HCT116 (cell line): ENCODE data around the gene URAD. TPM values are rescaled to one million over a fixed set of nuclear protein-coding genes. Genes with fewer than 3 reads are reported as not detected.
A peak's percentile ranks its signal among the peaks of the same experiment; 100 is the strongest.

Experiments
- ATAC-seq: fragments of 200-7000 bp; cut with Tn5 transposase; 2 replicates; pipeline ENCODE4 v1.9.1; 2020; ENCODE audit warnings: mild to moderate bottlenecking, moderate library complexity
- BruUV-seq: library from RNA; stranded (reverse); fragments of 400-500 nt; replicated peaks from 2 replicates; lab custom pipeline; 2021; lab: Mats Ljungman, UMichigan
- CTCF ChIA-PET: fragments of 300-600 bp; sonication (Branson Sonifier 250); formaldehyde crosslinking; loops from one replicate; lab custom pipeline; 2021; ENCODE audit warnings: antibody characterized with exemption; lab: Charles Lee
- POLR2A ChIA-PET: fragments of 300-600, 350-600 bp; sonication (Branson Sonifier 250); formaldehyde crosslinking; loops from one replicate; lab custom pipeline; 2021; ENCODE audit warnings: antibody characterized with exemption; lab: Charles Lee
- RAD21 ChIA-PET, 2 experiments: fragments of 300-600 bp; sonication (Branson Sonifier 250); formaldehyde crosslinking; loops; one replicate each; lab custom pipeline; 2023; ENCODE audit warnings: low total read pairs in 2 of 2; ENCODE audit not compliant: uncharacterized antibody in 2 of 2, unreplicated experiment in 2 of 2, low non-redundant PET in 1 of 2; lab: Charles Lee
- DNase-seq: peaks from one replicate; pipeline ENCODE4 v3.0.0-alpha.2; 2010; ENCODE audit warnings: low read depth, low spot score
- H2AFZ ChIP-seq: fragments of 200-600 bp; shearing (Covaris generic), sonication (generic); 2 replicates; pipeline ENCODE4 v1.6.1; 2017; ENCODE audit warnings: low read depth, mixed run types, mixed read lengths, antibody characterized with exemption, low read length; ENCODE audit not compliant: poor library complexity, severe bottlenecking
- H3K27ac ChIP-seq: 2 replicates; pipeline ENCODE4 v1.5.1; 2012; ENCODE audit warnings: low read depth, low read length
- H3K27me3 ChIP-seq: fragments of 200-600 bp; sonication (generic); 2 replicates; pipeline ENCODE4 v1.6.1; 2016; ENCODE audit warnings: mixed run types, low read length, mixed read lengths; ENCODE audit not compliant: insufficient read depth
- H3K36me3 ChIP-seq, 2 experiments: fragments of 200-500 bp in 1 of 2; fragments of 200-600 bp in 1 of 2; sonication (Bioruptor generic) in 1 of 2; sonication (generic) in 1 of 2; 2 replicates each; pipeline versions ENCODE4 v1.5.1 to v1.6.1; 2014 to 2016; ENCODE audit warnings: low read length in 2 of 2, inconsistent platforms in 1 of 2, mixed read lengths in 1 of 2, mixed run types in 1 of 2; ENCODE audit not compliant: insufficient read depth in 2 of 2, control insufficient read depth in 1 of 2
- H3K4me1 ChIP-seq, 2 experiments: fragments of 200-600 bp in 1 of 2; sonication (generic) in 1 of 2; 2 replicates each; pipeline versions ENCODE4 v1.5.1 to v1.6.1; 2012 to 2017; ENCODE audit warnings: low read length in 2 of 2, inconsistent platforms in 1 of 2, mild to moderate bottlenecking in 1 of 2, mixed read lengths in 1 of 2, mixed run types in 1 of 2, moderate library complexity in 1 of 2; ENCODE audit not compliant: insufficient read depth in 2 of 2, control insufficient read depth in 1 of 2
- H3K4me2 ChIP-seq: fragments of 200-600 bp; sonication (generic); 2 replicates; pipeline ENCODE4 v1.6.1; 2017; ENCODE audit warnings: mixed run types, low read length, mixed read lengths
- H3K4me3 ChIP-seq, 2 experiments: fragments of 200-600 bp in 1 of 2; sonication (generic) in 1 of 2; replicated peaks in 1 of 2; 2 replicates each; pipeline ENCODE4 v1.5.1; 2011 to 2016; ENCODE audit warnings: low read length in 2 of 2, control low read depth in 1 of 2, low read depth in 1 of 2, mild to moderate bottlenecking in 1 of 2, mixed read lengths in 1 of 2, mixed run types in 1 of 2
- H3K79me2 ChIP-seq: fragments of 200-600 bp; sonication (generic); 2 replicates; pipeline ENCODE4 v1.6.1; 2017; ENCODE audit warnings: mild to moderate bottlenecking, mixed run types, low read length, moderate library complexity, mixed read lengths; ENCODE audit not compliant: insufficient read depth
- H3K9ac ChIP-seq: fragments of 200-600 bp; sonication (generic); 2 replicates; pipeline ENCODE4 v1.6.1; 2016; ENCODE audit warnings: low read length, mixed read lengths
- H3K9me2 ChIP-seq: fragments of 200-600 bp; sonication (generic), shearing (Covaris generic); 2 replicates; pipeline ENCODE4 v1.6.1; 2017; ENCODE audit warnings: mixed run types, mild to moderate bottlenecking, moderate library complexity; ENCODE audit not compliant: insufficient read depth
- H3K9me3 ChIP-seq, 2 experiments: fragments of 200-500 bp in 1 of 2; fragments of 200-600 bp in 1 of 2; sonication (Bioruptor generic) in 1 of 2; sonication (generic) in 1 of 2; 2 replicates each; pipeline ENCODE4 v1.6.1; 2014 to 2017; ENCODE audit warnings: low read length in 2 of 2, mixed read lengths in 2 of 2, inconsistent platforms in 1 of 2, low read depth in 1 of 2, mild to moderate bottlenecking in 1 of 2, mixed run types in 1 of 2, moderate library complexity in 1 of 2; ENCODE audit not compliant: control insufficient read depth in 1 of 2, insufficient read depth in 1 of 2
- H4K20me1 ChIP-seq: fragments of 200-600 bp; sonication (generic), shearing (Covaris generic); 2 replicates; pipeline ENCODE4 v1.6.1; 2017; ENCODE audit warnings: mixed run types, mild to moderate bottlenecking, moderate library complexity; ENCODE audit not compliant: insufficient read depth
- CBX3 ChIP-seq: IDR thresholded peaks from 2 replicates; pipeline ENCODE4 v1.6.1; 2012; ENCODE audit warnings: low read depth
- CTCF ChIP-seq, 3 experiments: fragments of 200-600 bp in 1 of 3; sonication (generic) in 1 of 3; IDR thresholded peaks in 2 of 3; conservative IDR thresholded peaks in 1 of 3; 2 replicates each; pipeline ENCODE4 v1.5.1; 2012 to 2017; ENCODE audit warnings: low read depth in 2 of 3, low read length in 2 of 3, antibody characterized with exemption in 1 of 3, borderline replicate concordance in 1 of 3, control low read depth in 1 of 3, mild to moderate bottlenecking in 1 of 3, mixed read lengths in 1 of 3, mixed run types in 1 of 3, moderate library complexity in 1 of 3; ENCODE audit not compliant: insufficient read depth in 1 of 3
- EGR1 ChIP-seq: IDR thresholded peaks from 2 replicates; pipeline ENCODE4 v1.6.1; 2012; ENCODE audit warnings: low read depth
- EZH2phosphoT487 ChIP-seq: fragments of 200-600 bp; IDR thresholded peaks from 2 replicates; pipeline ENCODE4 v1.6.1; 2018; ENCODE audit warnings: antibody characterized with exemption, borderline replicate concordance
- FOSL1 ChIP-seq: IDR thresholded peaks from 2 replicates; pipeline ENCODE4 v1.6.1; 2012; ENCODE audit warnings: low read depth
- JUND ChIP-seq: IDR thresholded peaks from 2 replicates; pipeline ENCODE4 v1.6.1; 2012
- MAX ChIP-seq: IDR thresholded peaks from 2 replicates; pipeline ENCODE4 v1.6.1; 2012
- POLR2A ChIP-seq: IDR thresholded peaks from 2 replicates; pipeline ENCODE4 v1.7.0; 2011; ENCODE audit warnings: borderline replicate concordance; ENCODE audit not compliant: insufficient read depth, insufficient read length; ENCODE audit errors: extremely low read depth
- POLR2AphosphoS5 ChIP-seq: IDR thresholded peaks from 2 replicates; pipeline ENCODE4 v1.6.1; 2011; ENCODE audit warnings: mild to moderate bottlenecking, low read depth, low read length, moderate library complexity
- SIN3A ChIP-seq: IDR thresholded peaks from 2 replicates; pipeline ENCODE4 v1.6.1; 2012; ENCODE audit warnings: low read depth
- SRF ChIP-seq: IDR thresholded peaks from 2 replicates; pipeline ENCODE4 v1.6.1; 2012; ENCODE audit warnings: low read depth
- TCF7L2 ChIP-seq: IDR thresholded peaks from 2 replicates; pipeline ENCODE4 v1.7.0; 2011; ENCODE audit warnings: borderline replicate concordance, inconsistent platforms; ENCODE audit not compliant: insufficient read depth, insufficient read length; ENCODE audit errors: extremely low read depth
- ZBTB33 ChIP-seq: IDR thresholded peaks from 2 replicates; pipeline ENCODE4 v1.6.1; 2011; ENCODE audit warnings: mild to moderate bottlenecking, low read length, moderate library complexity; ENCODE audit not compliant: insufficient replicate concordance; ENCODE audit errors: extremely low read depth
- ZNF274 ChIP-seq: fragments of 200-500 bp; sonication (Bioruptor generic); IDR thresholded peaks from 2 replicates; pipeline ENCODE4 v1.6.1; 2014; ENCODE audit warnings: mild to moderate bottlenecking, low read depth, low read length, inconsistent platforms
- intact Hi-C: fragments of 100-400 bp; cut with micrococcal nuclease; formaldehyde crosslinking; loops from 2 replicates; pipeline ENCODE4 v1.10.0; 2022
- total RNA-seq: library from RNA; stranded (reverse); gene quantifications from one replicate; pipeline ENCODE4 v1.2.1, GENCODE V29; 2021; ENCODE audit not compliant: unreplicated experiment

Gene URAD
- total RNA-seq, 1 experiment from 2014 or later = not detected

- DNase-seq (peak; percentile 55), ATAC-seq (peak; percentile 84)
- H4K20me1 ChIP-seq = no peaks in the 10 kb centered on the region
- H3K4me1 ChIP-seq = peaks cover 6 to 20% of the 10 kb centered on the region in 2 experiments; a peak in 3 of 4 replicates
- ChIA-PET RAD21 (no interaction called here), POLR2A (interaction anchor here (1.0 to 1.9 kb wide), 3 partner anchors 13 to 586 kb away, joined by 3 to 5 read pairs (median 3); no protein-coding TSS in a partner anchor), CTCF (interaction anchor here (0.6 to 2.9 kb wide), 6 partner anchors 11 to 607 kb away, joined by 3 to 14 read pairs (median 4); no protein-coding TSS in a partner anchor)
- H3K27me3 ChIP-seq = no peaks in the 10 kb centered on the region
- H3K9me3 ChIP-seq = no peaks in the 10 kb centered on the region
- H3K27ac ChIP-seq = peak within 1 kb of the TSS; percentile 83
- no peaks in the 10 kb centered on the region for H3K36me3 ChIP-seq
- BruUV-seq = no TSS peak
- H2AFZ ChIP-seq = peak within 1 kb of the TSS; percentile 43
- H3K79me2 ChIP-seq = peaks cover 40% of the 10 kb centered on the region
- H3K9me2 ChIP-seq = no peaks in the 10 kb centered on the region
- H3K4me2 ChIP-seq = peak within 1 kb of the TSS; percentile 97
- intact Hi-C loops = loop anchor here (5.0 kb wide), 1 partner anchor 587 kb away; no protein-coding TSS in a partner anchor
- TF ChIP-seq EGR1 (no peak), POLR2A (peak; percentile 85), FOSL1 (no peak), CTCF (IDR thresholded peaks at IDR 0.05 in 2 of 3, conservative IDR thresholded peaks at IDR 0.05 in 1 of 3; ENCODE audit: borderline replicate concordance in 1 of 3, insufficient read depth in 1 of 3, low read depth in 2 of 3, low read length in 2 of 3) (no peak), TCF7L2 (no peak), JUND (0 out of 2 replicates have a peak, but pooled peaks have one; percentile 6), ZNF274 (no peak), SIN3A (peak; percentile 73; the same call in 1 of the 2 replicates), ZBTB33 (no peak), POLR2AphosphoS5 (peak; percentile 84), MAX (peak; percentile 25), SRF (no peak), EZH2phosphoT487 (no peak), CBX3 (0 out of 2 replicates have a peak, but pooled peaks have one; percentile 54)
- peak within 1 kb of the TSS; percentile 81 to 84 for H3K4me3 ChIP-seq
- H3K9ac ChIP-seq = peak within 1 kb of the TSS; percentile 94
Measured at GRCh38 chr13:27969082-27969865, 19.2 kb downstream of the URAD start, which contains the start of gene CDX2. TSS of gene CDX2 (minus strand) at chr13:27969315. CDS start at chr13:27969006, 309 bp downstream.
